Activated CD4-positive, CD25-positive, alpha-beta regulatory T cell treated with anti-CD3 and anti-CD28 coated beads, Interleukin-2, amount 50 U/mL, for 16 hours (primary cell): ENCODE measurements around the gene DYNLRB1.
A peak's percentile ranks its signal among the peaks of the same experiment; 100 is the strongest.
"Not testable (repeated sequence)": the region's sequence is repeated elsewhere in the genome, so short reads cannot be mapped to it uniquely, and the experiment has no call there.

Experiments used
- DNase-seq: peaks from one replicate; pipeline ENCODE4 v3.0.0-alpha.2; 2020; ENCODE audit warnings: low read depth, low spot score

Gene DYNLRB1

GRCh38 chr20:34516247-34517113 lies at the start of gene DYNLRB1:
Gene DYNLRB1, plus strand, starts transcription at chr20:34516422. Its CDS starts 37 bp downstream, at chr20:34516459.
- DNase-seq, result peak; percentile 92

- no peak for DNase-seq
These were observed 47.3 kb upstream of the DYNLRB1 start for GRCh38 chr20:34468951-34469350.

GRCh38 chr20:34472246-34472925 lies 43.8 kb upstream of the DYNLRB1 start:
- DNase-seq, result no peak

DNA sequence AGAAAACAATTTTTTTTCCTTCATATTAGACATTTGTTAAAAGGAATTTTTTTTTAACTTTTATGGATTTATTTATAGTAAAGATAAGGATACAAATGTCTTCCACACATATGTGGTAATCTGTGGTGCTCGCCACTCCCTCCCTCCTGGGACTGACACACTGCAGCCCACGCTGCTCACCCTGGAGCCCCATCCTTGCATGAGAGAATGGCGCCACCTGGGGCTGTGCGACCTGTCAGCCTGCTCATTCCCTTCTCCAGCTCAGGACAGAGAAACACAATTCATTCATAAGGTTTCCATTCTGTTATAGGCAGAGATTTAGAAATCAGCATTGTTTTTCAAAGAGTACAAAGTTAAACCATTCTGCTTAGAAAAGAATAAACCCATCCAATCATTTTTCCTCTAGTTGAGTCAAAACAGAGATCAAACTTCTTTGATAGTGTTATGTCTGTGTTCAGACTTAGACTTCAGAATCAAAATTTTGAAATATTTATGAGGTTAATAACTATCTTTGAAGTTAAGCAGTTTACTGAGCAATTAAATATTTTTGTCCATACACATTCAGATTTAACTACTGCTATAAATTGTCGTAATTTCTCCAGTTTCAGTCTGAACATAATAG lies 42.8 kb upstream of the DYNLRB1 start:
- no peak for DNase-seq

GRCh38 chr20:34475979-34476736 lies 40.1 kb upstream of the DYNLRB1 start:
- DNase-seq, result peak; percentile 3

- DNase-seq, result no peak
These were observed 36.6 kb upstream of the DYNLRB1 start for GRCh38 chr20:34479627-34480026.

DNA sequence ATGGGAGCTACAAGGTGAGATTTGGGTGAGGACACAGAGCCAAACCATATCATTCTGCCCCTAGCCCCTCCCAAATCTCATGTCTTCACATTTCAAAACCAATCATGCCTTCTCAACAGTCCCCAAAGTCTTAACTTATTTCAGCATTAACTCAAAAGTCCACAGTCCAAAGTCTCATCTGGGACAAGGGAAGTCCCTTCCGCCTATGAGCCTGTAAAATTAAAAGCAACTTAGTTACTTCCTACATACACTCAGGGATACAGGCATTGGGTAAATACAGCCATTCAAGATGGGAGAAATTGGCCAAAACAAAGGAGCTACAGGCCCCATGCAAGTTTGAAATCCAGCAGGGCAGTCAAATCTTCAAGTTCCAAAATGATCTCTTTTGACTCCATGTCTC lies 34.1 kb upstream of the DYNLRB1 start:
- DNase-seq, result not testable (repeated sequence)

- not testable (repeated sequence) for DNase-seq
These were observed 32.5 kb upstream of the DYNLRB1 start for GRCh38 chr20:34483585-34484220.

- no peak for DNase-seq
These were observed 31.1 kb upstream of the DYNLRB1 start for GRCh38 chr20:34485068-34485634.

GRCh38 chr20:34491226-34491931 lies 24.8 kb upstream of the DYNLRB1 start:
- DNase-seq, result no peak

GRCh38 chr20:34491932-34492509 lies 24.2 kb upstream of the DYNLRB1 start:
- DNase-seq, result no peak

- no peak for DNase-seq
These were observed 22.6 kb upstream of the DYNLRB1 start for GRCh38 chr20:34493646-34494045.

- DNase-seq, result no peak
These were observed 20.9 kb upstream of the DYNLRB1 start for GRCh38 chr20:34495307-34495706.

DNA sequence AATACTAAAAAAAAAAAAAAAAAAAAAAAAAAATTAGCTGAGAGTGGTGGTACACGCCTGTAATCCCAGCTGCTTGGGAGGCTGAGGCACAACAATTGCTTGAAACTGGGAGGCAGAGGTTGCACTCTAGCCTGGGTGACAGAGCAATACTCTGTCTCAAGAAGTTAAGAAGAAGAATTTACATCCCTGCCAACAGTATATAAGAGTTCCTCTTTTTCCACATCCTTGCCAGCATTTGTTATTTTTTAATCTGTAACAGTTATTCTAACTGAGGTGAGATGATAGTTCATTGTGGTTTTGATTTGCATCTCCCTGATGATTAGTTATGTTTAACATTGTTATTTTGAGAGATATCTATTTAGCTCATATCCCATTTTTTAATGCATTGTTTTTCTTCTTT lies 20.3 kb upstream of the DYNLRB1 start:
- no peak for DNase-seq

DNA sequence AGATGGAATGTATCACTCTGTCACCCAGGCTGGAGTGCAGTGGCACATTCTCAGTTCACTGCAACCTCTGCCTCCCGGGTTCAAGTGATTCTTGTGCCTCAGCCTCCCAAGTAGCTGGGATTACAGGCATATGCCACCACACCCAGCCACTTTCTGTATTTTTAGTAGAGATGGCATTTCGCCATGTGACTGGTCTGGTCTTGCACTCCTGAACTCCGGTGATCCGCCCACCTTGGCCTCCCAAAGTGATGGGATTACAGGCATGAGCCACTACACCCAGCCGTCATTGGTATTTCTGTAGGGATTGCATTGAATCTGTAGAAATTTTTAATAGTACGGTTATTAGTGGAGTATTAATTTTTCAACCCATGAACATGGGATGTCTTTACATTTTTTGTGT lies 18.6 kb upstream of the DYNLRB1 start:
- DNase-seq, result not testable (repeated sequence)

GRCh38 chr20:34500823-34501222 lies 15.4 kb upstream of the DYNLRB1 start:
- no peak for DNase-seq

DNA sequence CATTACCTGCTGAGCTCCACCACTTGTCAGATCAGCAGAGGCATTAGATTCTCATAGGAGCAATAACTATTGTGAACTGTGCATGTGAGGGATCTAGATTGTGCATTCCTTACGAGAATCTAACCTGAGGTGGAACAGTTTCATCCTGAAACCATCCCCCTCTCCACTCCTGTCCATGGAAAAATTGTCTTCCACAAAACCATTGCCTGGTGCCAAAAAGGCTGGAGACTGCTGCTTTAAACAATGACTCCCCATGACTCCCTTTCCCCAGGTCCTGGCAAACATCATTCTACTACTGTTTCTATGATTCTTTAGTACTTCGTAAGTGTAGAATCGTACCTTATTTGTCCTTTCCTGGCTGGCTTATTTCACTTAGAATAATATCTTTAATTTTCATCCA lies 9.7 kb upstream of the DYNLRB1 start:
- no peak for DNase-seq

- DNase-seq, result no peak
These were observed 8.4 kb upstream of the DYNLRB1 start for GRCh38 chr20:34507702-34508413.

GRCh38 chr20:34510575-34510974 lies 5.6 kb upstream of the DYNLRB1 start:
- DNase-seq, result no peak
